NCI-H2081 treated with DMSO at 0.1 percent for 48 hours (cell line): ENCODE results near the gene PTK7.

ENCODE experiments used
- DNase-seq: peaks from one replicate; lab custom pipeline; 2025; lab: John Stamatoyannopoulos, UW

PTK7 gene

GRCh38 chr6:43086022-43086658 lies 10.0 kb downstream of the PTK7 start:
- no peak for DNase-seq

- DNase-seq = no peak
Measured at GRCh38 chr6:43088654-43089056, 12.5 kb downstream of the PTK7 start.

GRCh38 chr6:43089467-43089866 lies 13.4 kb downstream of the PTK7 start:
- DNase-seq = no peak

GRCh38 chr6:43089874-43090558 lies 13.9 kb downstream of the PTK7 start:
- no peak for DNase-seq

- no peak for DNase-seq
Measured at GRCh38 chr6:43090559-43090956, 14.4 kb downstream of the PTK7 start.

- no peak for DNase-seq
Measured at GRCh38 chr6:43091020-43091419, 14.9 kb downstream of the PTK7 start.

GRCh38 chr6:43091436-43091991 lies 15.4 kb downstream of the PTK7 start:
- no peak for DNase-seq

GRCh38 chr6:43092635-43093034 lies 16.5 kb downstream of the PTK7 start:
- DNase-seq = no peak

GRCh38 chr6:43093436-43094289 lies 17.5 kb downstream of the PTK7 start:
- DNase-seq = no peak

- DNase-seq = no peak
Measured at GRCh38 chr6:43095939-43096338, 19.8 kb downstream of the PTK7 start.

- DNase-seq = no peak
Measured at GRCh38 chr6:43096451-43097097, 20.5 kb downstream of the PTK7 start.

- no peak for DNase-seq
Measured at GRCh38 chr6:43097098-43097489, 21.0 kb downstream of the PTK7 start.

GRCh38 chr6:43097502-43097901 lies 21.4 kb downstream of the PTK7 start:
- no peak for DNase-seq

- no peak for DNase-seq
Measured at GRCh38 chr6:43101497-43101896, 25.4 kb downstream of the PTK7 start.

- DNase-seq = no peak
Measured at GRCh38 chr6:43103253-43103876, 27.3 kb downstream of the PTK7 start.

GRCh38 chr6:43105538-43106222 lies 29.6 kb downstream of the PTK7 start:
- no peak for DNase-seq

GRCh38 chr6:43107344-43108062 lies 31.4 kb downstream of the PTK7 start:
- peak; percentile 81 for DNase-seq

- DNase-seq = peak; percentile 72
Measured at GRCh38 chr6:43113431-43114260, 37.5 kb downstream of the PTK7 start.

- DNase-seq = no peak
Measured at GRCh38 chr6:43115365-43115764, 39.3 kb downstream of the PTK7 start.
